ENCODE results near the gene FOXR1.

The FOXR1 gene

DNA sequence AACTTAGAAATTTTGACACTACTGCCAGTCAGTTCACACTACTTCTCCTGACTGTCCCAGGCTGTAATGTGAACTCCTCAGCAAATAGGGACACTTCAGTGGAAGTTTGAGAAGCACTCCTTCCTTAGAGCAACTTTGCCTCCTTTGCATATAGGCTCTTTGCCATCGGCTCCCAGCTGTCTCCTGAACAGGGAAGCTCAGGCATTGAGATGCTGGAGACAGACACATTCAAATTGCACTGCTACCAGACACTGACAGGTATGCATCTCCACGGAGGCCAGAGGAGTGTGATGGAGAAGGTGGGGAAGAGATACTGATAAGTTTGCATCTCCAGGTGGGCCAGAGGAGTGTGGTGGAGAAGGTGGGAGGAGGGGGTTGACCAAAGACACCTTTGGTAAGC, 48.4 kb downstream of the FOXR1 start:
- DNase-seq = no peak
- in situ Hi-C loops (cut with MboI; ENCODE audit: low pct_unique_long_range_greater_than_20kb, low sequenced_read_pairs) = no loop called here

DNA sequence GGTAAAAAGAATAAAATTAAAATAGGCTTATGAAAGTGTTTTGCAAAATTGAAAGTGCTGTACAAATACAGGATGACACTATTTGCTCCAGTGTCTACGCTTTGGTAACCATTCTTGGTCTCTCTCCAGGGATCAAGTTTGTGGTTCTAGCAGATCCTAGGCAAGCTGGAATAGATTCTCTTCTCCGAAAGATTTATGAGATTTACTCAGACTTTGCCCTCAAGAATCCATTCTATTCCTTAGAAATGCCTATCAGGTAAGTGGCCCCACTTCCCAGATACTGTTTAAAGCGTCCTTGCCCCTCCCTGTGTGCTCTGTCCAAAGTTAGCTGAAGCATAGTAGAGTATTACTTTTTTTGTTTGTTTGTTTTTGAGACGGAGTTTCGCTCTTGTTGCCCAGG, 50.1 kb downstream of the FOXR1 start:
- in situ Hi-C loops (cut with MboI; ENCODE audit: low pct_unique_long_range_greater_than_20kb, low sequenced_read_pairs) = no loop called here
- DNase-seq = no peak

DNA sequence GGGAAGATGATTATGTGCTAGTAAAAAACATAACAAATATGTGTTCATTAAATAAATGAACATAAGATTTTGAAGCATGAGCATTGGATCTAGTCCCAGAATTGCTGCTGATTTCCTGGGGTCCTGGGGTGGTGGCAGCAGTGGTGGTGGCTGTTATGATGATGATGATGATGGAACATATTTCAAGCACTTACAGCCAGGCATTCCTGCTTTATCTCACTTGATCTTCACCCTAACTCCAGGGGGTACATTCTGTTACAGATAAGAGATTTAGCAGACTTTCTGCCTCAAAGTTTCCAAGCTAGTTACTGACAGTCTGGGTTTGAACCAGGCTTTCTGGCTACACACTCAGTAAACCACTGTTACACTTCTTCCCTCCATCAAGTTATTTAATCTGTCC, 52.2 kb downstream of the FOXR1 start:
- no peak for DNase-seq
- in situ Hi-C loops (cut with MboI; ENCODE audit: low pct_unique_long_range_greater_than_20kb, low sequenced_read_pairs) = no loop called here

DNA sequence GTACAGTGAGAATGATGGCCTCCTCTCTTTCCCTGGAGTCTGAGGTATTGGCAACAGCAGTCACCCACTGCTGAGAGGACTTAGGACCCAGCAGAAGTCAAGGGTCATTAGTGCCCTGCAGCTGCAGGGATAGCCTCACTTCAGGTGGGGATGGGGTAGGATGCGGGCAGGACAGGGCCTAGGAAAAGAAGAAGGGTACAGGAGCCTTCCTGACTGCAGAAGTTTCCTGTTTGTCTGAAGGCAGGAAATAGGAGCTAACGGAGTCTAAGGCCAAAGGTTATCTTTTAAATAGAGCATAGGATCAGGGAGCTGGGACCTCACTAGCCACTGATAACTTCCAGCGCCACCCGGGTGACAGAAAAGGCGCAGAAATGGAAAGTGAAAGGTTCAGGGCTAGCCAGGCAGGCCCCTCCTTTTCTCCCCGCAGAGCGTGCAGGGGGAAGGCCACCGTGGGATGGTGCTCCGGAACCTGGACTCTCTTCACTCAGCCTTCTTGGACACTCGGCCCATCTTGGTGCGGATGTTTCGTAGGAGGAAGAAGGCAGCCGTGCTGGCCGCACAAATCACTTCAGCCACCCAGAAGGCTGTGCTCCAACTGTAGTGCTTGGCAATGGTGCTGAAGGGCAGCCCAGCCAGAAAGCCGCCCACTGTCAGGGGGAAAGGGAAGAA, 53.0 kb downstream of the FOXR1 start:
- DNase-seq = no peak
- in situ Hi-C loops (cut with MboI; ENCODE audit: low pct_unique_long_range_greater_than_20kb, low sequenced_read_pairs) = no loop called here

DNA sequence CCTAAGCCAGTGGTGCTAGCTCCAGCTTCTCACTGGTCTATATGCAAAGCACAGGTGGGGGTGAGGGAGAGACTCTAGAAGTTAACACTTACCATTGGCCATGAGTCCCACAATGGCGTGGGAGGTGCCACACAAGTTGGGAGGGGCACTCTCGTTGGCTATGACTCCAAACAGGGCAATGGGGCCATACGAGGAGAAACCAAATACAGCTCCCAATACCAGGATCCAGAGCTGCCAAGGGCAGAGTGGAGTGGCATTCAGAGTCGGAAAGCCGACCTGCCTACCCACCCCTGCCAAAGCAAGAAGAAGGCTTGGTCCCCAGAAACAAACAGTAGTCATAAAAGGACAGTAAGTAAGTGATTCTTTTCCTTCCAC, 53.5 kb downstream of the FOXR1 start:
- in situ Hi-C loops (cut with MboI; ENCODE audit: low pct_unique_long_range_greater_than_20kb, low sequenced_read_pairs) = no loop called here

DNA sequence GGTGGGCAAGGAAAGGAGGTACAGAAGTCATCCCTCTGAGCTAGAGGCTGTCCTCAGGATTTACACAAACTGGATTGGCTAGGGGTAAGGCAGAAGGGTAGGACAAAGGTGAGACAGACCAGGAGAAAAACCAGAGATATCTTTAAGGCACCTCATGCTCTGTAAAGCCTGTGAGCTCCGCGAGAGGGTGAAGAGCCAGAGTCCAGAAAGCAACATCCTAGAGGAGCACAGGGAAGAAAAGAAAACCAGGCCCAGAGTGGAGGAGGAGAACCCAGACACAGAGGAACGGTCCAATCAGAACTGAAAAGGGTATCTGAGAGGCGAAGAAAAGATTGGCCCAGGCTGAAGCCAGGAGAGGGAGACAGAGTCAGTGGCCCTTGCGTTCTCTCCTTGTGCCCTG, 54.0 kb downstream of the FOXR1 start:
- no peak for DNase-seq
- in situ Hi-C loops (cut with MboI; ENCODE audit: low pct_unique_long_range_greater_than_20kb, low sequenced_read_pairs) = no loop called here

More for the DNA sequence above, 53.5 kb downstream of the FOXR1 start:
- DNase-seq = no peak

DNA sequence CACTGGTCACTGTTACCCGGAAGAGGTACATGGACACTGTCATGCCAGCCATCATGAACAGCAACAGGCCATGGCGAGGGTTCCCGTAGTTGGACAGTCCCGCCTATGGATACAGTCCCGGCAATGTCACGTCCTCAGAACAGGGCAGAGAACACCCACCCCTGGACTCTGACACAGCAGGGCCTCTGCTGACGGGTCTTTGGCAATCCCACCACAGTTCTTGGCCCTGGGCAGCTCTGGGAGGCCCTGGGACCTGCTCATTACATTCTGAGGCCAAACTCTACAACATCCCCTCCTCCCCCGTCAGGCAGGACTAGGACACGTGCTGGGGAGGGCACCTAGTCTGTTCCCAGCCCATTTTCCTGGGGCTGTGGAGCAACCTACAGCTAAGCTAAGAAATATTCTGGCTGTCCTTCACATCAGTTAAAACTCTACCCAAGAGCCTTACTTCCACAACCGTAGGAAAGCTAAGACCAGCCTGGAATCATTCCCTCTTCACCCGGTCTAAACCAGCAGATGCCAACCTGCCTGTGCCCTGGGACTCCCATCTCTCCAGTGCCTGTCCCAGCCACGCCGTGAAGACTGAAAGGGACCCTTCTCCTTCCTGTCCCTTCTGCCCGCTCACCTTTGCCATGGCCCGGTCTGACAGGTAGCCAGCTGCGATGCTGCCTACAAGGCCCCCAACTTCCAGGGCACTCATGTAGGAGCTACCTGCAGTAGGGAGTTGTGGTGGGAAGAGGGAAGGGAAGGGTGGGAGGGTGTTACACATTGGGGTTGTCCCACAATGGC, 54.6 kb downstream of the FOXR1 start:
- in situ Hi-C loops (cut with MboI; ENCODE audit: low pct_unique_long_range_greater_than_20kb, low sequenced_read_pairs) = no loop called here
- DNase-seq = no peak

DNA sequence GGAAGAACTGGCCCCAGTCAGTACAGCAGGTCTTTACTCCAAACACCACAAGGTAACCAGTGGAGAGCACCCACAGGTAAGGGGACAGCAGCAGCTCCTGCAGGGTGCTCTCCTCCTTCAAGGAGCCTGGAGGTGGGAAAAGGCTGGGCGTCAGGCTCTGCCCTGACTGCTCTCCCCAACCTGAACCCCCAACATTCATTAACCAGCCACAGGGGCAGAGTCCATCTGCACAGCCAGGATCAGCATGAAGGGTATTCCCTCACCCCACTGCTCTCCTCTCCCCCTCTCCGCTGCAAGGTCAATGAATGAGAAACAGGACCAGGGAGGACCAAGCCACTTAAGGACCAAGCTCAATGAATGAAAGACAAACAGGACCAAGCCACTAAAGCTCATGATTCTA, 55.4 kb downstream of the FOXR1 start:
- no peak for DNase-seq
- in situ Hi-C loops (cut with MboI; ENCODE audit: low pct_unique_long_range_greater_than_20kb, low sequenced_read_pairs) = no loop called here

DNA sequence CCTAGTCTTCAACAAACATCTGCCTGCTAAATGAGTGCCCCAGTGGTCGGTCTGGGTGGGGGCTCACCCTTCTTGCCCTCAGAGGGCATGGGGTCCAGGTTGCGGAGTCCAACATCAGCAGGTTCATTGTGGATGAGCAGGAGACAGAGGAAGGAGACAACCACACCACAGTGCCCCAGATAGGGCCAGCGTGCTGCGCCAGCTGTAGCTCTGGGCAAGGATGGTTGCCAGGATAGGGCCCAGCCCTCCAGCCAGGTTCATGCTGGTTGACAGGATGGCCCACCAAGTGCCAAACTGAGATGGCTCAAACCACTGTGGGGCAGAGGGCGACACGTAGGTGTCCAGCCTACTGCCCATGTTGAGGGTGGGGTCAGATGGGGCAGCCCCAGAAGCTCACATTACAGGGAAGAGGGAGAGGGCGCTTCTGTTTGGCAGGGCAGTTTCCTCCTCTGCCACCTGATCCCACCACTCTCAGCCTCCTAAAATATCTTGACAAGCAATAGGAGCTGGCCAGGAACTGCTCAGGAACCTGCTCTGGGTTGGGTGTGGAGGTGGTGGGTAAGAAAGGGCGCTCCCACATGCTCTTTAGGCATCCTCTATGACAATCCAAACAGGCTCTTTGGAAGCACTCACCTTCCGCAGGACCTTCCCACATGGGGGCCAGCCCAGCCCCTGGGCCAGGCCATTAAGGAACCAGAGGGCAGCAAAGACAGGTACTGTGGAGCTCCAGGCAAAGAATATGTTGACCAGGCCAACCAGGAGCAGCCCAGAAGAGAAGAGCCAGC, 56.2 kb downstream of the FOXR1 start:
- in situ Hi-C loops (cut with MboI; ENCODE audit: low pct_unique_long_range_greater_than_20kb, low sequenced_read_pairs) = no loop called here
- DNase-seq = no peak

DNA sequence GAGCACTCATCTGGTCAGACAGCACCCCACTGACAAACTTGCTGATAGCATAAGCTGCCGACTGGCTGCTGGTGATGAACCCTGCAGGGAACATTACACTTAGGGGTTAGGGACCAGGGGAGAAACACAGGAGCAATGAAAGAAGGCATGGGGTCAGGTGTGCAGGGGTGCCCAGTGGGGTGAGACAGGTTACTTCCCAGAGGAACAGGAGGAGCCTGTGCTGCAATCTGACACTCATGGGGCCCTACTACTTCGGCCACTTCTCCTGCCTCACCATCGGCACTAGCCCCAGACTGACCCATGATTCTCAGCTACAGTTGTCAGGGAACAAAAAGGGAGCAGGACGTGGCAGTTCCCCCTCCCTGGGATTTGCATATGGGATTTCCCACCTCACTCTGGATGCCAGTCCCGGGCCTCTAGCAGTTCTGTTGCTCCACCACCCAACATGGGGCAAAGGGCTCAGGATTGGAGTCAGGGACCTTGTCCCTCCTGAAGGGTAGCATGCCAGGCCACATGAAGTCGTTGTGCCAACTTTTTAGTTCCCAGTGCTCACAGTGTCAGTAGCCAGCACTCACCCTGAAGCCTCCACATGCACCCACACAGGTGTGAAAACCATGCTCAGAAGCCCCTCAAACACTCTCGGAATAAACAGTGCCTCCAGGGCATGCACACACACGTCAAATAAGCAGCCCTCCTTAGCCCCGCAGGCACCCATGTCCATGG, 56.9 kb downstream of the FOXR1 start:
- in situ Hi-C loops (cut with MboI; ENCODE audit: low pct_unique_long_range_greater_than_20kb, low sequenced_read_pairs) = no loop called here
- DNase-seq = no peak

DNA sequence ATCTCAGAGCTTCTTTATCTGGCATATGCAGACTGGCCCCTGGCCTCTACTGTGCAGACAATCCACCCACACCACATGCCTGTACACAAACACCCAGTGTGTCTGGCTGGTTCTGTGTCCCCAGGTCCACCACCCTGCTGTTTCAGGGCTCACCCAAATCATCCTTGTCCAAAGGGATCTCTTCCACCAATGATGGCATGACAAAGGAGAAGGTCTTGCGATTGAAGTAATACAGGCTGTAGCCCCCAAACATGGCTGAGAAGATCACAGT, 57.4 kb downstream of the FOXR1 start:
- in situ Hi-C loops (cut with MboI; ENCODE audit: low pct_unique_long_range_greater_than_20kb, low sequenced_read_pairs) = no loop called here
- no peak for DNase-seq

DNA sequence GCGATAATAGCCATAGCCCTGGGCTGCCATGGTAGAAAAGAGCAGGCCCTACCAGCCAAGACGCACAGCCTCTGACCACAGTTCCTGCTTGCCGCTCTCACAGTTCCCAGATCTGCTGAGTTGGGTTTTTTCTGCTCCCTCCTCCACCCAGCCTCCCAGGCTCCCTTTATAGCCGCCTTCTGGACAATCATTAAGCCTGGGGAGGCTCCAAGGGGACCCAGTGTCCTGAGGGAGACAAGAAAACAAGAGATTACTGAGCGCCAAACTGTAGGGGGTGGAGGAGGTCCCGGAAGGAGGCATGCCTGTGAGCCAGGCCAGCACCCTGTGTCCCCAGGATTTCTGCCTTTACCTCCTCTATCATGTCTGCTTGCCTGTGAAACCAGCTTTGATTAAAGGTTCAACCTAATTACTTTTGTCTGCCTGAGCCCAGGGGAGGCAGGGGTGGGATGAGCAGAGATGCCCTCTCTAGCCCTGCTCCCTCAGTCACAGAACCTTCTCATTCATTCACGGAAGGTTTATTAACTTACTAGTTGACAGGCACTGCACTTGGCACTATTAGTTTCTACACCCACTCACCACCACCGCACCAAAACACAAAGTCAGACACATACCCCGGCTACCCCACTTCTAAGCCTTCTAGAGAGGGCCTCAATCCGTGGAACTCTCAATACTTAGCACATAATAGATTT, 57.9 kb downstream of the FOXR1 start:
- in situ Hi-C loops (cut with MboI; ENCODE audit: low pct_unique_long_range_greater_than_20kb, low sequenced_read_pairs) = no loop called here
- DNase-seq = peak; percentile 51

DNA sequence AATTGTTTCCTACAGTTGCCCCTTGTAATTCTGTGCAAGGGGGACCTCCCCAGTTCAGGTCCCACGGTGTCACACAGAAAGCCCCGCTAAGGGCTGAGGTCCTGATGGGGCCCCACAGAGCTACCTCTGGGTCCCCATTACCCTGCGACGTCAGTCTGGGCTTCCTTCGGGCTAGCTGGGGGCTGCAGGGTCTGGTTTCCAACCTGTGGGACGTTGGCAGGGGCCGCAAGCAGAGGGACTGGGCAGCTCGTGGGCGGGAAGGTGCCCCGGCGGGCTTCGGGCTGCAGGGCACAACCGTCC, 58.4 kb downstream of the FOXR1 start:
- in situ Hi-C loops (cut with MboI; ENCODE audit: low pct_unique_long_range_greater_than_20kb, low sequenced_read_pairs) = no loop called here
- DNase-seq = no peak

DNA sequence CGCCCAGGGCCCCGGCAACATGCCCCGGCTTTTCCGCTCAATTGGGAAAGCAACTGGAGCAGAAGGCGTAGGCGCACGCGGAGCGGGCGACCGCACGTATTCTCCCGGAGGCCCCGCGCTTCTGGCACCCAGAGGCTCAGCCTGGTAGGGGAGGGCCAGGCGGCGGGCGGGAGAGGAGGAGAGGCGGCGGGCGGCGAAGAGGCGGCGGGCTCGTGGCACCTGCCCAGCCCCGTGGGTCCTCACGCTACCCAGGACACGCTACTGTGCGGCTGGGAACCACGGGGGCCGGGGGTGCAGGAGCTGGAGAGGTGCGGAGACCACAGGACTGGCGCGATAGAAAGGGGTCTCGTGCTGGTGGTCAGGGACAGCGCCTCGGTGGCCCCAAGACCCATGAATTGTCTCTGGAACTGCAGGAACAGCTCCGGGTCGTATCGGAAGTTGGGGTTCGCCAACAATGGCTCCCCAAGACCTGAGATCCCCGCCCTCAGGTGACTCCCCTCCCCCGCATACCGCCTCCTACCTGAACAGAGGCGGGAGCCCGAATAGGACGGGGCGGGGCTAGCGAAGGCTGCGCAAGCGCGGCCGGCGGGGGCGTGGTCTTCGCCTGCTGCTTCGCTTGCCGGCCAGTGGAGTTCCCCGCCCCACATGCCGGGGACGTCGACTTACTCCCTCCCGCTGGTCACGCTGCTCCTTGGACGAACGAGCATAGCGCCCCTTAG, 58.9 kb downstream of the FOXR1 start, which contains the start of gene SLC37A4:
Gene SLC37A4, minus strand, starts transcription at position 549 of the 719 bp plus-strand sequence.
- in situ Hi-C loops (cut with MboI; ENCODE audit: low pct_unique_long_range_greater_than_20kb, low sequenced_read_pairs) = no loop called here

More for the DNA sequence above, 58.9 kb downstream of the FOXR1 start, which contains the start of gene SLC37A4:
- DNase-seq = peak; percentile 97

All from KBM-7 (cell line).